ENCODE measurements around the gene SLC9A9. TPM values are rescaled to one million over a fixed set of nuclear protein-coding genes. Genes with fewer than 3 reads are reported as not detected.

The SLC9A9 gene
- total RNA-seq, 1 experiment from 2014 or later, result 1.4 TPM

GRCh38 chr3:143851331-143852017 is 3.2 kb upstream of the SLC9A9 start:
- H3K4me1 ChIP-seq (ENCODE audit: insufficient read depth, low read length, poor library complexity, severe bottlenecking), result peaks cover 16% of the 10 kb centered on the region
- CTCF ChIA-PET, result no interaction called here
- no peak for TF ChIP-seq CTCF (conservative IDR thresholded peaks at IDR 0.05; ENCODE audit: low read depth, low read length)
- POLR2A ChIA-PET (ENCODE audit: low non-redundant PET), result no interaction called here
- no peaks in the 10 kb centered on the region for H3K9me3 ChIP-seq (ENCODE audit: low read depth, low read length, poor library complexity, severe bottlenecking)
- DNase-seq (ENCODE audit: low spot score), result no peak
- H3K36me3 ChIP-seq (ENCODE audit: insufficient read depth, low read length, poor library complexity, severe bottlenecking), result no peaks in the 10 kb centered on the region
- no TSS peak for BruUV-seq (replicated peaks)
- H3K27ac ChIP-seq (ENCODE audit: low read depth, low read length, poor library complexity, severe bottlenecking), result no peak overlapping the region
- no peak overlapping the region for H3K4me3 ChIP-seq (ENCODE audit: low read depth, low read length, poor library complexity, severe bottlenecking)
- no peaks in the 10 kb centered on the region for H3K27me3 ChIP-seq (replicated peaks; ENCODE audit: insufficient read depth, low read depth, low read length, poor library complexity)
- intact Hi-C loops (cut with micrococcal nuclease; ENCODE audit: unreplicated experiment), result no loop called here

- TF ChIP-seq EZH2 (IDR thresholded peaks at IDR 0.05; ENCODE audit: borderline replicate concordance, low read depth, low read length, poor library complexity, severe bottlenecking) (no peak), CTCF (conservative IDR thresholded peaks at IDR 0.05; ENCODE audit: low read depth, low read length) (no peak)
- POLR2A ChIA-PET (ENCODE audit: low non-redundant PET), result no interaction called here
These were observed 2.6 kb upstream of the SLC9A9 start for GRCh38 chr3:143850877-143851276.

GRCh38 chr3:143849854-143850549 is 1.7 kb upstream of the SLC9A9 start:
- TF ChIP-seq CTCF (conservative IDR thresholded peaks at IDR 0.05; ENCODE audit: low read depth, low read length), result no peak
- TF ChIP-seq EZH2 (IDR thresholded peaks at IDR 0.05; ENCODE audit: borderline replicate concordance, low read depth, low read length, poor library complexity, severe bottlenecking), result no peak
- H3K36me3 ChIP-seq (ENCODE audit: insufficient read depth, low read length, poor library complexity, severe bottlenecking), result no peaks in the 10 kb centered on the region
- H3K4me1 ChIP-seq (ENCODE audit: insufficient read depth, low read length, poor library complexity, severe bottlenecking), result peaks cover 16% of the 10 kb centered on the region
- no peaks in the 10 kb centered on the region for H3K9me3 ChIP-seq (ENCODE audit: low read depth, low read length, poor library complexity, severe bottlenecking)
- no TSS peak for BruUV-seq (replicated peaks)
- peak; percentile 45 for DNase-seq (ENCODE audit: low spot score)
- H3K27me3 ChIP-seq (replicated peaks; ENCODE audit: insufficient read depth, low read depth, low read length, poor library complexity), result no peaks in the 10 kb centered on the region
- H3K4me3 ChIP-seq (ENCODE audit: low read depth, low read length, poor library complexity, severe bottlenecking), result no peak overlapping the region
- POLR2A ChIA-PET (ENCODE audit: low non-redundant PET), result no interaction called here
- intact Hi-C loops (cut with micrococcal nuclease; ENCODE audit: unreplicated experiment), result no loop called here
- CTCF ChIA-PET, result interaction anchor here (0.6 kb wide), 1 partner anchor 36 kb away, joined by 3 read pairs; no protein-coding TSS in a partner anchor
- H3K27ac ChIP-seq (ENCODE audit: low read depth, low read length, poor library complexity, severe bottlenecking), result no peak overlapping the region

More at GRCh38 chr3:143850877-143851276, 2.6 kb upstream of the SLC9A9 start:
- Histone ChIP-seq H3K27me3 (replicated peaks; ENCODE audit: insufficient read depth, low read depth, low read length, poor library complexity) (no peaks in the 10 kb centered on the region), H3K4me1 (ENCODE audit: insufficient read depth, low read length, poor library complexity, severe bottlenecking) (peaks cover 16% of the 10 kb centered on the region), H3K4me3 (ENCODE audit: low read depth, low read length, poor library complexity, severe bottlenecking) (no peak overlapping the region), H3K36me3 (ENCODE audit: insufficient read depth, low read length, poor library complexity, severe bottlenecking) (no peaks in the 10 kb centered on the region), H3K27ac (ENCODE audit: low read depth, low read length, poor library complexity, severe bottlenecking) (no peak overlapping the region), H3K9me3 (ENCODE audit: low read depth, low read length, poor library complexity, severe bottlenecking) (no peaks in the 10 kb centered on the region)
- BruUV-seq (replicated peaks), result no TSS peak
- DNase-seq (ENCODE audit: low spot score), result no peak
- CTCF ChIA-PET, result no interaction called here
- intact Hi-C loops (cut with micrococcal nuclease; ENCODE audit: unreplicated experiment), result no loop called here
